Gastrocnemius medialis (tissue), 4 donors: ENCODE data around the gene SIAH2.

Experiments used
- CTCF ChIP-seq, 5 experiments: fragments of 450-650 bp in 3 of 5; fragments of 200-600 bp in 2 of 5; sonication (generic) in 2 of 5; IDR thresholded peaks in 4 of 5; conservative IDR thresholded peaks in 1 of 5; 1 replicate in 4 of 5; 2 replicates in 1 of 5; pipeline ENCODE4 v1.5.1; 2016 to 2019; ENCODE audit warnings: antibody characterized with exemption in 5 of 5, mild to moderate bottlenecking in 3 of 5, moderate library complexity in 3 of 5
- POLR2A ChIP-seq, 2 donors: fragments of 450-650 bp; IDR thresholded peaks; one replicate each; pipeline ENCODE4 v1.6.1; 2017; ENCODE audit warnings: antibody characterized with exemption in 2 of 2, mild to moderate bottlenecking in 2 of 2, moderate library complexity in 2 of 2

- TF ChIP-seq CTCF (IDR thresholded peaks at IDR 0.05 in 4 of 5, conservative IDR thresholded peaks at IDR 0.05 in 1 of 5) = no peak
- no peak for TF ChIP-seq POLR2A (IDR thresholded peaks at IDR 0.05)
Measured at GRCh38 chr3:150740733-150741496, 22.1 kb downstream of the SIAH2 start.
